GM19395 (cell line): ENCODE data around the gene CDC34.

ENCODE experiments used
- ATAC-seq: cut with Tn5 transposase; IDR thresholded peaks from one replicate; pipeline ENCODE4 v1.9.1; 2021; ENCODE audit warnings: mild to moderate bottlenecking, moderate library complexity; ENCODE audit not compliant: unreplicated experiment

CDC34 gene

DNA sequence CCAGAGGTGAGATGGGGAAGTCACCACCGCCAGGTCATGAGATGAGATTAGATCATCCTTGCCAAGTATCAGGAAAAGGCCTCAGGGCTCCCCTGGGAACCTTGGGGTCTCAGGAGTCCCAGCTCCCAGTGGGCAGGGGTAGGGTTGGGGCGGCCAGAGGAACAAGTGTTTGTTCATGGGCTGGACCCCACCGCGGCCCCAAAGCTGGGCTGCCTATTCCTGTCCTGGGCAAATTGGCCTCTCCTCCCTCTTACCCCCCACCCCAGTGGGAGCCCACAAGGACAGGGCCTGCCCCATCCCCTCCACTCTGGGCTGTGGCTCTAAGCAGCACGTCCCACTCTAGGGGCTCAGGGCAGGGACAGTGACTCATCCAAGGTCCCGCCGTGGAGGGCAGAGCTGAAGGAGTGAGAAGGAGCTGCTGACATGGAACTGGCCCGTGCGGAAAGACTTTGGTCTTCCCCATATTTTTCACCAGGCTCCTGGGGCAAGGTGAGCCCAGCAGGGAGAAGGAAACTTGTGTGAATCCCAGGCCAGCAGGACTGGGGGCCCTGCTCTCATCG, 54.1 kb downstream of the CDC34 start:
- ATAC-seq: no peak

DNA sequence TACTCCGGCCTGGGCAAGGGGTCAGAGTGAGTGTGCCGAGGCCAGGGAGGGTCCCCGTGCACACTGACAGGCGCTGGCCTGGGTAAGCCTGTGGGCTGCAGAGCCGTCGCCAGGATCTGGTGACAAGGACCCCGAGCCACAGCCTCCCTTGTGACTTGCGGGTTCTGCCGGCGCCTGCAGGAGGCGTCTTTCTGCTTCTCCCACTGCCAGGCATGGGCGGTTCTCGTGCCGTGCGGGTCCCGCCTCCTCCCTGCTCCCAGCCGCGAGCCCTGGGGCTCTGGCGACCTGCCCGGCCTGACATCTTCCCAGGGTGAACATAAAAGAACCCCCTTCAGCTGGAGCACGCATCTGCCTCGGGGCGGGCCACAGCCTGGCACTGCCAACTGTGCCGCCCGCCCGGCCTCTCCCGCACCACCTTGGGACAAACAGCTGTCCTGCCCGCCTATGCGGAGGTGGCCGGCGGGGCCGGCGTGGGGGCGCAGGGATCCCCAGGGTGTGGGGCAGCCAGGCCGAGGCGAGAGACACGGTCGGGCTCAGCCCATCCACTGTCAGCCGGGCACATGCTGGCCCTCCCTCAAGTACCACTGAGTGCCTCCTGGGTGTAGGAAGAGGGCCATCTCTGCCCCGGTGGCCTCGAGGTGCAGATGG, 56.7 kb downstream of the CDC34 start:
- ATAC-seq: no peak

DNA sequence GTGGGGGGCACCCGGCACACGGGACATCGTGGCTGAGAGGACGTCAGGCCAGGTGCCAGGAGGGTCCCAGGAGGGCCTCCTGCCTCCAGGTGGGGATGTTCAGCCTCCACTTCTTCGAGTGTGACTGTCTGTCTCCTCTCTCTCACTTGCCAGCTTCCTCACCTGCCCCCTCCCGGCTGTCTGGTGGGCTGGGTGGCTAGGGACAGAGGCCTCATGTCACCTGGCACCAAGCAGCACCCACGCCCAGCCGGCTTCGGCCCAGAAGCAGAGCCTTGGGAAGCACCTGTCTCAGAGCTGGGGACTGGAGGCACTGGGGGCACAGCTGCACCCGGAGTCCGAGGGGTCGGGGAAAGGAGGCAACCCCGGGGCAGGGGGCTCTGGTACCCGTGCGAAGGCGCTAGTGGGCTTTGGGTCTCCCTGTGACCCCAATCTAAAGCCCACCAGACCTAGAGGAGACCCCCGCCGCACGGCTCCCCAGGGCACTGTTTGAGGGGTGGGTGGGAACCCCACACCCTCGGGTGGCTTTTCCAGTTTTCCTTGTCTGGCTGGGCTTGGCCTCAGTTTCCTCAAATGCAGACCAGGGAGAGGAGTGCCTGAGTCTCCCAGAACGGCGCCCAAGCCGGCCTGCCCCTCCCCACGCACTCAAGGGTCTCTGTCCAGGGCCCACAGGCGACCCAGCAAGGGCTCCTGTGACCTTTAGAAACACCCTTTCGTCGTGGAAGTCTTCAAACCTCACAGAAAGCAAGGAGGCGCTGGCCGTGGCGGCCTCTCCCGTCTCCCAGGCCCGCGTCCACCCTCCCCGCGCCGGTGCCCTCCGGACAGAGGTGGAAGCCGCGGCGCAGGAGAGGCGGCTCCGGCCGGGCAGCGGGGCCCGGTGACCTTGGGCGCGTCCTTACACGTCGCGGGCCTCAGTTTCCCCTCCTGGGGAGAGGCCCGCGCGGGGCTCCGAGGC, 57.5 kb downstream of the CDC34 start:
- no peak for ATAC-seq

DNA sequence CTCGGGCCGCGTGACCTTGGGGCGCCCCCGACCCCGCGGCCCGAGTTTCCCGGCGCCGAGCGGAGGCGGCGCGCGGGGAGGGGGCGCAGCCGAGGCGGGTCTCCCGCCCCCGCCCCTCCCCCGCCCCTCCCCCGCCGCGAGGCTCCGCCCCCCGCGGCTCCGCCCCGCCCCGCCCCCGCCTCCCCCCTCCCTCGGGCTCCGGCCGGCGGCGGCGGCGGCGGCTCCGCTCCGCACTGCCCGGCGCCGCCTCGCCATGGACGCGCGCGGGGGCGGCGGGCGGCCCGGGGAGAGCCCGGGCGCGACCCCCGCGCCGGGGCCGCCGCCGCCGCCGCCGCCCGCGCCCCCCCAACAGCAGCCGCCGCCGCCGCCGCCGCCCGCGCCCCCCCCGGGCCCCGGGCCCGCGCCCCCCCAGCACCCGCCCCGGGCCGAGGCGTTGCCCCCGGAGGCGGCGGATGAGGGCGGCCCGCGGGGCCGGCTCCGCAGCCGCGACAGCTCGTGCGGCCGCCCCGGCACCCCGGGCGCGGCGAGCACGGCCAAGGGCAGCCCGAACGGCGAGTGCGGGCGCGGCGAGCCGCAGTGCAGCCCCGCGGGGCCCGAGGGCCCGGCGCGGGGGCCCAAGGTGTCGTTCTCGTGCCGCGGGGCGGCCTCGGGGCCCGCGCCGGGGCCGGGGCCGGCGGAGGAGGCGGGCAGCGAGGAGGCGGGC, 58.3 kb downstream of the CDC34 start, which contains the start of gene HCN2:
HCN2 (plus strand) TSS at position 189 of the 703 bp plus-strand sequence; CDS start at position 254, 65 bp downstream.
- ATAC-seq: no peak

DNA sequence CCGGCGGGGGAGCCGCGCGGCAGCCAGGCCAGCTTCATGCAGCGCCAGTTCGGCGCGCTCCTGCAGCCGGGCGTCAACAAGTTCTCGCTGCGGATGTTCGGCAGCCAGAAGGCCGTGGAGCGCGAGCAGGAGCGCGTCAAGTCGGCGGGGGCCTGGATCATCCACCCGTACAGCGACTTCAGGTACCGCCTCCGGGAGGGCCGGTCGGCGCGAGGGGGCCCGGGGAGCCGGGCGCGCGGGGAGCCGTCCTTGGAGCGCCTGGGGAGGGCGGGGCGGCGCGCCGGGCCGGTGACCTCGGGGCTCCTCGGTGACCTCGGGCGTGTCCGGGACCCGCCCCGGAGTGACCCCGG, 58.8 kb downstream of the CDC34 start:
- no peak for ATAC-seq

DNA sequence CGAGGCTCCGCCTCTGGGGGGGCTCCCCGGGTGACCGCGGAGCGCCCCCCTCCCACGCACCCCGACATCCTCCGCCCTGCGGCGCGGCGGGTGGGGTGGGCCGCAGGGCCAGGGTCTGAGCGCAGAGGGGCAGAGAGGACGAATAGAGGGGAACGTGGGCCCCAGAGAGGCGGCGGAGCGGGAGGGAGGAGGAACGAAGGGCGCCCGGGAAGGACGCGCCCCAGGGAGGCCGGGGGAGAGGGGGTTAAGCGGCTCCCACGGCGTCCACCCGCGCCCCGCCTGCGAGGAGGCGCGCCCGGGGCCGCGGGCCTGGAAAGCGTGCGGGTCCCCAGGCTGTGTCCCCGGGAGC, 59.2 kb downstream of the CDC34 start:
- ATAC-seq: no peak

DNA sequence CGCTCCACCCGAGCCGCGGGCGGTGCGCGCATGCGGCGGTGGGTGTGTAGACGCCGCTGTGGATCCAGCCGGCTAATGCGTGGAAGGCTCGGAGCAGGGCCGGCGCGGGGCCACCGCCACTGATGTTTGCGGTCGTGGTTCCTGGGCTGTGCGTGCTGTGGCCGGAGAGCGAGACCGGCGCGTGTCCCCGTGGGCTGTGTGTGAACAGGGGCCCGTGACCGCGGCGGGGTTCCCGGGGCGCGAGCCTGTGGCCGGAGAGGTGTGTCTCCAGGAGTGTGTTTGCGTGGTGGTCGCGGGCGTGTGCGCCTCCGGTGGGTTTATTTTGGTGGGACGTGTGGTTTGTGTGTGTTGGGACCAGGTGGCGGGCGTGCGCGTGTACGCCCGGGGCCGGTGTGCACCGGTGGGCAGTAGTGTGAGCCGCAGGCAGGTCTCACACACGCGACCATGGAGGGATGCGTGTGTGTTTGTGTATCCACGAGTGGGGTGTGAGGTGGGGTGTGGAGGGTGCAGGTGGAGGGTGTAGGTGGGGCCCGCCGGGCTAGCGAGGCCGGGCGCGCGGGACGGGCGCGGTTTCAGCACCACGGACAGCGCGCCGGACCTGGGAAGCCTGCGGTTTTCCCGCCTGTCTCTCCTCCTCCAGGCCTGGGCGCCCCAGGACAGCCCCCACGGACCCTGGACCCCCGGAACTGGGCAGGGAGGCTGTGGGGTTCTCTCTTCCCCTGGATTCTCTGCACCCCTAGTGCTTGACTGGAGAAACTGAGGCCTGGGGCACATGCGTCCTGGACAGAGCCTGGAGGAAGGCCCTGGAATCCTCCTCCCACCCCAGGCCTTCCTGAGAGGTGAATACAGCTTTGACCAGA, 59.8 kb downstream of the CDC34 start:
- ATAC-seq: no peak
